Common myeloid progenitor, CD34-positive (primary cell): ENCODE data around the gene ZNF358.

ENCODE experiments used
- CTCF ChIA-PET: fragments of 350-600 bp; sonication (Branson Sonifier 250); formaldehyde crosslinking; loops from one replicate; lab custom pipeline; 2021; ENCODE audit warnings: antibody characterized with exemption; lab: Charles Lee
- POLR2A ChIA-PET: fragments of 350-600 bp; sonication (Branson Sonifier 250); formaldehyde crosslinking; loops from one replicate; lab custom pipeline; 2021; ENCODE audit warnings: antibody characterized with exemption; lab: Charles Lee
- DNase-seq, 3 donors: peaks; one replicate each; pipeline versions ENCODE4 v3.0.0 to v3.0.0-alpha.2; 2013
- H3K27ac ChIP-seq, 2 experiments: 1 replicate in 1 of 2; 2 replicates in 1 of 2; pipeline ENCODE4 v1.7.0; 2013; ENCODE audit warnings: inconsistent platforms in 2 of 2, low read length in 2 of 2, mild to moderate bottlenecking in 2 of 2, low read depth in 1 of 2, moderate library complexity in 1 of 2; ENCODE audit not compliant: severe bottlenecking in 2 of 2, insufficient read depth in 1 of 2, poor library complexity in 1 of 2
- H3K27me3 ChIP-seq, 5 experiments: replicated peaks in 2 of 5; 1 replicate in 3 of 5; 2 replicates in 2 of 5; pipeline versions ENCODE4 v1.6.1 to v1.7.0; 2013; ENCODE audit warnings: low read length in 4 of 5, mild to moderate bottlenecking in 2 of 5, moderate library complexity in 2 of 5, inconsistent platforms in 1 of 5; ENCODE audit not compliant: insufficient read depth in 5 of 5, control insufficient read depth in 4 of 5
- H3K36me3 ChIP-seq, 4 experiments: 1 replicate in 2 of 4; 2 replicates in 2 of 4; pipeline versions ENCODE4 v1.6.1 to v1.7.0; 2013; ENCODE audit warnings: low read length in 3 of 4, control low read depth in 1 of 4, mild to moderate bottlenecking in 1 of 4; ENCODE audit not compliant: control insufficient read depth in 4 of 4, insufficient read depth in 4 of 4
- H3K4me1 ChIP-seq, 4 experiments: 1 replicate in 3 of 4; 2 replicates in 1 of 4; pipeline versions ENCODE4 v1.6.1 to v1.7.1; 2013; ENCODE audit warnings: low read length in 3 of 4, mild to moderate bottlenecking in 3 of 4, control low read depth in 1 of 4, inconsistent platforms in 1 of 4, moderate library complexity in 1 of 4; ENCODE audit not compliant: control insufficient read depth in 4 of 4, insufficient read depth in 4 of 4; ENCODE audit errors: control extremely low read depth in 1 of 4
- H3K4me3 ChIP-seq, 7 experiments: 1 replicate in 4 of 7; 2 replicates in 3 of 7; pipeline versions ENCODE4 v1.5.1 to v1.7.0; 2013; ENCODE audit warnings: mild to moderate bottlenecking in 7 of 7, low read length in 6 of 7, moderate library complexity in 6 of 7, inconsistent platforms in 2 of 7, low read depth in 2 of 7, control low read depth in 1 of 7; ENCODE audit not compliant: insufficient read depth in 4 of 7, control insufficient read depth in 1 of 7; ENCODE audit errors: extremely low read depth in 1 of 7
- H3K9me3 ChIP-seq, 5 experiments: 1 replicate in 4 of 5; 2 replicates in 1 of 5; pipeline versions ENCODE4 v1.6.1 to v1.7.1; 2013; ENCODE audit warnings: low read length in 4 of 5, mild to moderate bottlenecking in 2 of 5, inconsistent platforms in 1 of 5, low read depth in 1 of 5, moderate library complexity in 1 of 5; ENCODE audit not compliant: control insufficient read depth in 4 of 5, insufficient read depth in 2 of 5; ENCODE audit errors: control extremely low read depth in 1 of 5
- WGBS: methylation state at CpG from one replicate; pipeline ENCODE4 v1.1.5; 2013; ENCODE audit not compliant: insufficient coverage; 5-methylcytosine and 5-hydroxymethylcytosine counted together

Gene ZNF358

GRCh38 chr19:7524523-7524922 is 8.6 kb downstream of the ZNF358 start:
- Histone ChIP-seq H3K27ac (no peak overlapping the region), H3K36me3 (peaks cover 0 to 14% (median 7%) of the 10 kb centered on the region in 4 experiments), H3K4me3 (no peak overlapping the region), H3K4me1 (peaks cover 3 to 34% (median 25%) of the 10 kb centered on the region in 4 experiments), H3K27me3 (no peaks in the 10 kb centered on the region), H3K9me3 (no peaks in the 10 kb centered on the region)
- ChIA-PET POLR2A (no interaction called here), CTCF (interaction anchor here (1.4 to 1.8 kb wide), 2 partner anchors 11 to 13 kb away, joined by 3 to 4 read pairs; partner anchors contain the start of gene PNPLA6)
- no peak for DNase-seq
- WGBS: 98% methylated on average over 5 of the region's 5 CpGs

GRCh38 chr19:7524992-7525739 is 9.3 kb downstream of the ZNF358 start:
- peaks cover 0 to 14% (median 8%) of the 10 kb centered on the region in 4 experiments for H3K36me3 ChIP-seq
- H3K27me3 ChIP-seq: no peaks in the 10 kb centered on the region
- no peaks in the 10 kb centered on the region for H3K9me3 ChIP-seq
- CTCF ChIA-PET: interaction anchor here (1.3 to 1.4 kb wide), 2 partner anchors 8 to 10 kb away, joined by 3 read pairs; partner anchors contain the start of gene PNPLA6
- DNase-seq: no peak
- POLR2A ChIA-PET: no interaction called here
- WGBS: 97% methylated on average over 14 of the region's 20 CpGs
- no peak overlapping the region for H3K27ac ChIP-seq
- no peak overlapping the region for H3K4me3 ChIP-seq
- peaks cover 3 to 34% (median 25%) of the 10 kb centered on the region in 4 experiments for H3K4me1 ChIP-seq

- POLR2A ChIA-PET: no interaction called here
- CTCF ChIA-PET: interaction anchor here (0.7 to 1.6 kb wide), 4 partner anchors 9 to 42 kb away, joined by 3 to 6 read pairs (median 4); partner anchors contain the start of gene PNPLA6
- DNase-seq: no peak
- H3K4me1 ChIP-seq: peaks cover 3 to 34% (median 25%) of the 10 kb centered on the region in 4 experiments
- H3K36me3 ChIP-seq: peaks cover 0 to 17% (median 9%) of the 10 kb centered on the region in 4 experiments
- H3K27me3 ChIP-seq: no peaks in the 10 kb centered on the region
- no peak overlapping the region for H3K27ac ChIP-seq
- no peak overlapping the region for H3K4me3 ChIP-seq
- H3K9me3 ChIP-seq: no peaks in the 10 kb centered on the region
- WGBS: 96% methylated on average over 22 of the region's 31 CpGs
These were observed 10.4 kb downstream of the ZNF358 start for GRCh38 chr19:7526059-7526929.

- H3K36me3 ChIP-seq: peaks cover 0 to 17% (median 11%) of the 10 kb centered on the region in 4 experiments
- 41% methylated on average over 18 of the region's 25 CpGs for WGBS
- no peak overlapping the region for H3K27ac ChIP-seq
- POLR2A ChIA-PET: no interaction called here
- CTCF ChIA-PET: interaction anchor here (1.6 kb wide), 1 partner anchor 41 kb away, joined by 6 read pairs; no protein-coding TSS in a partner anchor
- peak in 2 of 3 donors; percentile 73 to 81 for DNase-seq
- no peaks in the 10 kb centered on the region for H3K27me3 ChIP-seq
- H3K4me1 ChIP-seq: peaks cover 3 to 26% (median 16%) of the 10 kb centered on the region in 4 experiments
- peak overlapping the region in 2 of 7 experiments; percentile 32 to 57 for H3K4me3 ChIP-seq
- H3K9me3 ChIP-seq: no peaks in the 10 kb centered on the region
These were observed 11.8 kb downstream of the ZNF358 start for GRCh38 chr19:7527516-7528191.

GRCh38 chr19:7528192-7528519 is 12.3 kb downstream of the ZNF358 start:
- H3K9me3 ChIP-seq: no peaks in the 10 kb centered on the region
- POLR2A ChIA-PET: no interaction called here
- H3K4me3 ChIP-seq: peak overlapping the region in 2 of 7 experiments; percentile 17 to 32
- no peak overlapping the region for H3K27ac ChIP-seq
- peaks cover under 1 to 22% (median 12%) of the 10 kb centered on the region in 4 experiments for H3K4me1 ChIP-seq
- CTCF ChIA-PET: no interaction called here
- no peak for DNase-seq
- H3K27me3 ChIP-seq: no peaks in the 10 kb centered on the region
- WGBS: 99% methylated on average over 7 of the region's 7 CpGs
- H3K36me3 ChIP-seq: peaks cover 0 to 17% (median 11%) of the 10 kb centered on the region in 4 experiments

GRCh38 chr19:7528522-7529245 is 12.8 kb downstream of the ZNF358 start:
- Histone ChIP-seq H3K4me1 (peaks cover 0 to 22% (median 12%) of the 10 kb centered on the region in 4 experiments), H3K27ac (no peak overlapping the region), H3K9me3 (no peaks in the 10 kb centered on the region), H3K36me3 (peaks cover 0 to 17% (median 11%) of the 10 kb centered on the region in 4 experiments), H3K27me3 (no peaks in the 10 kb centered on the region), H3K4me3 (no peak overlapping the region)
- ChIA-PET POLR2A (no interaction called here), CTCF (no interaction called here)
- 95% methylated on average over 28 of the region's 32 CpGs for WGBS
- DNase-seq: no peak
